NCI-H510A treated with DMSO at 0.1 percent for 48 hours (cell line): Measurements from ENCODE around the gene EPHA6.
"Not testable (repeated sequence)": the region's sequence is repeated elsewhere in the genome, so short reads cannot be mapped to it uniquely, and the experiment has no call there.

ENCODE experiments used
- DNase-seq: peaks from one replicate; lab custom pipeline; 2025; lab: John Stamatoyannopoulos, UW

The EPHA6 gene

DNA sequence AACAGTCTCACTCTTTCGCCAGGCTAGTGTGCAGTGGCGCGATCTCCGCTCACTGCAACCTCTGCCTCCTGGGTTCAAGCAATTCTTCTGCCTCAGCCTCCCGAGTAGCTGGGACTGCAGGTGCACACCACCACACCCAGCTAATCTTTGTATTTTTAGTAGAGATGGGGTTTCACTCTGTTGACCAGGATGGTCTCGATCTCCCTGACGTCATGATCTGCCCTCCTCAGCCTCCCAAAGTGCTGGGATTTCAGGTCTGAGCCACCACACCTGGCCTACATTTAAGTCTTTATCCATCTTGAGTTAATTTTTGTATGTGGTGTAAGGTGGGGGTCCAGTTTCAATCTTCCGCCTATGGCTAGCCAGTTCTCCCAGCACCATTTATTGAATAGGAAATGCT lies 211.2 kb downstream of the EPHA6 start:
- DNase-seq = not testable (repeated sequence)

DNA sequence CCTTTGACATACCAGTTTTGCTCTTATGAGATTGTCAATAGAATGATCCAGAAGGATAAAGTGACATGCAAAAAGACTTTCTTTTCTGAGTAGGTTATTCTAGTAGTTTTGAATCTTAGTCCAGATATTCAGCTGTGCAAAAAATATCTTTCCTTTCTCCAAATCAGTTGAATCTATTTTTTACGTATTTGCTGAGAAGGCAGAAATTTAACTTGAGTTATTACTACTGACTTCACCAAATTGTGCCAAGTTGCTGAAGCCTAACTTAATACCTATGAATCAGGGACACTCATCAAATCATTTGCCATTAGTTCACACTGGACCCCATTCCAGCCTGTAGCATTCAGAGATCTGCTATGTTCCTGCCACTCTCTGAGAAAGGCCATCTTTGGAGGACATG lies 215.6 kb downstream of the EPHA6 start:
- no peak for DNase-seq

DNA sequence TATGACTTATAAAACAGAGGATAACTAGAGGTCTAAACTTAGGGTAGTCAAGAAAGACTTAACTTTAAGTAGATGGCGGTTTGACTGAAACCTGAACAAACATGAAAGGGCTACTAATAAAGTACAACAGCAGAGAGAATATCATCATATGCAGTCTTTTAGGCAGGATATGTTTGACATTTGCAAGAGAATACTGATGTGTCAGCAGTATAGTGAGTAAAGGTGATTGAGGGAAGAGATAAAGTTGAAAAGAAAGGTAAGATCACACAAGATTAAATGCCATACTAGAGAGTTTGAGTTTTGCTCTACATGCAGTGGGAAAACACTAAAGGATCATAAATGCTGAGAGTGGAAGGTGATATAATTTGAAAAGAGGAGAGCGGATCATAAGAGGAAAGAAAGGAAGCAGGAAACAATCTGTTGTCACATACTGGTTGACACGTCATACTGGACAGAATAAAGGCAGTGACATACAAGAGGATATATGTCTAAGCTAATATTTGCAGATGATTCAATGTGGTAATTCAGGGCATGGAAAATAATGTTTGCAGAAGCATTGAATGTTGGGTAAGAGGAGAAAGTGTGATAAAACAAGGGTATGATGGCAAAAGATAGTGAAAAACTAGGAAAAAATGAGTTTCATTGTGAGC lies 223.0 kb downstream of the EPHA6 start:
- DNase-seq = peak; percentile 41

DNA sequence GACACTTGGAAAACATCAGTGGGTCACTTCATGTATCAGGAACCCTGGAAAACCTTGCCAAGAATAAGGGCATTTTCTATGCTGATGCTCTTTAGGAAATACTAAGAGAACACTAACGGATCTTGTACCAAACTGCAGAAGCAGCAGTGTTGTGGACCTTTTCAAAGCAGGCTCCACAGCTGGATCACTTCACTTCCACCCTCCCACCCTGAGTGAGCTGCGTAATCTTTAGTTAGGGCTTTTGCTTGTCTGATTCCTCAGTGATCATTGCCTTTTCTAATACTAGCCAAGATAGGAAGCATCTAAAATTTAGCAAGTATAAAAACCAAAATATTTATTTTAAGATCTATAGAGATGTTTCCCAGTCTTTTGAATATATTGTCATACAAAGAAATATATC lies 229.0 kb downstream of the EPHA6 start:
- no peak for DNase-seq

DNA sequence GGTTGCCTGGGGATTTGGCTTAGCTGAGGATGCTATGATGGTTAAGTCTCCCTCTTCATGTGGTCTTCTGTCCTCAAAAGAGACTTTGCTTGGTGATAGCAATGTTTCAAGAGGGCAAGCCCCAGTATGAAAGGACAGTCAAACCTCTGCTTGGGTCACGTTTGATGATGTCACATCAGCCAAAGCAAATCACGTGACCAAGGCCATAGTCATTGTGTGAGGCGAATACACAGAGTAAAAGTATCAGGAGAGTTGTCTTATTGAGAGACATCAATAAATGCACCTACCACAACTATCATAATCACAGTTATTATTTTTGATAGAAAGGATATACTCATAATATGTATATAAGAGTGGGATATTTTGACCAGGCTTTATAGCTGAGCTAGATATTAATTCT lies 243.0 kb downstream of the EPHA6 start:
- no peak for DNase-seq

DNA sequence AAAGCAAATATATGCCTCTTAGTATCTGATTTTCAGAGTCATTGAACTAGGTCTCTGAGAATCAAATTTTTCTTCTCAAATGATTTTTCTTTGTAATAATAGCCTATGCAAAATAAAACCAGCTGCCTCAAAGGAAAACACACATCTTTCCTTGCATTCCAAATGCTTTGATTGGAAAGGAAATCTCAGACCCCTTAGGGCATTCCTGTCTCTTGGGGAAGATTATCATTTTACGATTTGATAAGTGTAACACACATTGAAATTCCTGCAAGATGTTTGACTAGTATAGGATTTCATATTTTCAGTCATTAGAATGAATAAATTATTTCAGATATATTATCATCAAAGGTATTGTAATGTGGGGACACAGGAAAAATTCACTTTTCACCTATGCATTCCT lies 244.8 kb downstream of the EPHA6 start:
- no peak for DNase-seq

DNA sequence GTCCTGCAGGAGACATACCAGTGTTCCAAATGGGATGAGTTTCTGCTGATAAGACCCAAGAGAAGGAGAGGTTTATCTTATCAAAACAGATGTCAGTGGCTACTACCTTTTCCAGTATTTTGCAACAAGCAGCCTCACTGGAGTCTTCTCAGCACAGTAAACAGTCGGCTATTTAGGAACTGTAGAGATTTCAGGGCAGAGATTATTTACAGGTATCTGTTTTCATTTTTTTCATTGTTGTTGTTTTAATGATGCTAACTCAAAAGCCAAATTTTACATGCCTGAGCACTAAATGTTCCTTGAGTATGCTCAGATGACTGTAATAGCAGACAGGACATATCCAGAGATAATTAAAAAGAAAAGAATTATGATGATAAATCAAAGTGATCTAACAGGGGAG lies 252.1 kb downstream of the EPHA6 start:
- no peak for DNase-seq

DNA sequence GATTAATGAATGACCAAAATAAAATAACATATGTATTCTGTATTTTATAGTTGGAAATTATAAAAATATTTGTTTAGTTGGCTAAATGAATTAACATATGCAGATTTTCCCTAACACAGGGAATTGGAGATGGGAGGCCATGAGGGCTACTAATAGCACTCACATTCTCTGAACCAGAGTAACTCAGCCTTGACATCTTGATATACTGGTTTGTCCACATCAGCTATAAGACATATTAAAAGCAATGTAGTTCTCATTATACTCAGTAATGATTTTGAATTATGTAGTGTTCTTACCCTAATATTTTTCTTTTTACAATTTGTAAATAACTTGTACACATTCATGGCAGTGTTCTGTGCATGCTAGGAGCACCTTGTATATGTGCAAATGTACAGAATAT lies 255.9 kb downstream of the EPHA6 start:
- DNase-seq = no peak

DNA sequence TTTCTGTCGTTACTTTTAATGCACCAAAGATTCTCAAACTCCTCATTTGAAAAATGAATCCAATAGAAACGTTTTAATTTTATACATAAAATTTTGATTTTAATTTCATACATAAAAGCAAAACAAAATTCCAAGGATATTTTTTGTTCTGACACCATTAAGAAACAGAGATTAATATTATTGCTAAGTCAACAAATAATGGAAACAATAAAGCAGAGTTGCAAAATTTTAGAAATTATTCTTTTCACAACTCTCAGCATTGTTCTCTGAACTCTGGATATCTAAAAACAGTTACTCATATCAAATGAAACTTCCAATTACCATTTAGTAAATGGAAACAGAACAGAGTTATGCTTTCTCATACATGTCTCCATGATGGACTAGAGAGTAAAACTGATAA lies 260.2 kb downstream of the EPHA6 start:
- no peak for DNase-seq

DNA sequence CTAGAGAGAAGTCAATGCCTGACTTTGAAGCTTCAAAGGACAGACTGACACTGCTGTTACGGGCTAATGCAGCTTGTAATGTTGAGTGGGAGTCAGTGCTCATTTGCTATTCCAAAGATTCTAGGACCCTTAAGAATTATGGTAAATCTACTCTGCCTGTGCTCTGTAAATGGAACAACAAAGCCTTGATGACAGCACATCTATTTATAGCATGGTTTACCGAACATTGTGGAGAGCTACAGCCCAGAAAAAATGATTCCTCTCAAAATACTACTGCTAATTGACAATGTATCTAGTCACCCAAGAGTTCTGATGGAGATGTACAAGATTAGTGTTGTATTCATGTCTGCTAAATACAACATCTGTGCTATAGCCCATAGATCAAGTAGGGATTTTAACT lies 262.3 kb downstream of the EPHA6 start:
- DNase-seq = no peak

DNA sequence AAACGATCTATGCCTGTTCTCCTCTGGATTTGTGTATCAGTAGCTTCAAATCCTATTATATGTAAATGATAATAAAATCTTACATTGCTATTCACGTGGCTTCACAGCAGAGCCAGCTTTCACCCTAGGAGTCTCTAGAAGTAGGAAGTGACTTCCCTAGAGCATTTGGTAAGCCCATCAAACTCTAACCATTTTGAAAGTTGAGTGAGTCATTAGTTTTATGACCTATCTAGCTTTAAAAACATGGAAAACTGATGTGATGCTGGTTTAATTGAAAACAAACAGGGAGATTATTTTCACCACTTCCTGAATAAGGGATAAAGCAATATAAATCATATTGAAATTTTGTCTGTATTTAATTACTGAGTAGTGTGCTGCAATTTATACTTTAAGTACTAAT lies 275.2 kb downstream of the EPHA6 start:
- no peak for DNase-seq

DNA sequence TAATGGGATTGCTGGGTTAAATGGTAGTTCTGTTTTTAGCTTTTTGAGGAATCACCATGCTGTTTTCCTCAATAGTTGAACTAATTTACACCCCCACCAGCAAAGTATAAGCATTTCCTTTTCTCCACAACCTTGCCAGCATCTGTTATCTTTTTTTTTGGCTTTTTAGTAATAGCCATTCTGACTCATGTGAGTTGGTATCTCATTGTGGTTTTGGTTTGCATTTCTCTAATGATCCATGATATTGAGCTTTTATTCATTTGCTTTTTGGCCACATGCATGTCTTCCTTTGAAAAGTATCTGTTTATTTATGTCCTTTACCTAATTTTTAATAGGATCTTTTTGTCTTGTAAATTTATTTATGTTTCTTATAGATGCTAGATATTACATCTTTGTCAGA lies 288.2 kb downstream of the EPHA6 start:
- no peak for DNase-seq

DNA sequence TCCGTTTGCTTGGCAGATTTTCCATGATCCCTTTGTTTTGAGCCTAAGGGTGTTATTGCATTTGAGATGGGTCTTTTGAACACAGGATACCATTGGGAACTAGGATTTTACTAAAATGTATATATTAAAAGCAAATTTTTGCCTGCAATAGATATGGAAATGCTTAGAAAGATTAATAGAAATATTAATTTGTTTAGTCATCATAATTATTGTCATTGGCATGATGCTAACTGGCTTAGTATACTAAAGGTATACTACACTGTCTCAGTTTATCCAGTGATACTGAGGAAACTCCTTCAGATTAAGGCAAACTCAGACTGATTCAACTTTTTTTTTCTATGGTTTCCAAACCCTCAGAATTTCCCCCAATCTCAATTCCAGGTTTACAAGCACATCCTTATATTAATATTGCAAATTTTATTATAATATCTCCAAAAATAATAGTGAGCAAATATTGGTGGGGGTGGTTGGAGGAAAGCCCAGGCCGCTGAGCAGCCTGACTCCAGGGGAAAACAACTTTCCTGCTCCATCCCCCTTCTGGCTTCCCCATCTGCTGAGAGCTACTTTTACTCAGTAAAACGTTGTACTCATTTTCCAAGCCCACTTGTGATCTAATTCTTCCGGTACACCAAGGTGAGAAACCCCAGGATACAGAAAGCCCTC lies 291.7 kb downstream of the EPHA6 start:
- no peak for DNase-seq

DNA sequence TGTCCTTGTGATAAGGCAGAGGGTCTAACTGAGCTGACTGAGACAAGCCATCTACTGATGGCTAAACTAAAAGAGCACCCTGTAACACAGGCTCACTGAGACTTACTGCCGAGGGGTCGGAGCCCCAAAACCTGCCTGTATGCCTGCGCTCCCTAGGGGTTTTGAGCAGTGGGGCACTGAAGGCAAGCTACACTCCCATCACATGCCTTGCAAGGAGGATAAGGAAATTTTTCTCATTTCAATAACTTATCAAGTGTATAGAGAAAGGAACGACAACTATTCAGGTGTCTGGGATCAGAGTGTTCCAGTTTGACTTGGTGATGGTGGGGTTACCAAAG lies 292.2 kb downstream of the EPHA6 start:
- DNase-seq = no peak

DNA sequence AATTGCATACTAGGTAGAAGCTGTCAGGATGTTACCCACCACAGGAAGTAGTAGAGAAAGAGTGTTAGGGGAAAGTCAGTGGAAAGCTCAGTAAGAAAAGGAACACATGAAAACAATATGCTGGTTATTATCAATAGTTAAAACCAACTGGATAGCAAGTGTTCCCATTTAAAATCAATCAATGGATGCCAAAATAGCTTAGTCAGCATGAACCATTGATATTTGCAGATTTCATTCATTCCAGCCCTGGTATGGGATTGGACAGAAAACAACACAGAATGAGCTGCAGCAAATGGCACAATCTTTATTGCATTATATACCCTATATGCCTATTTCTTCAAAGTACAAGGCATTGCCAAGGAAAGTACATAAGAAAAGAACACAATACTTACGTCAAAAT lies 293.7 kb downstream of the EPHA6 start:
- no peak for DNase-seq

DNA sequence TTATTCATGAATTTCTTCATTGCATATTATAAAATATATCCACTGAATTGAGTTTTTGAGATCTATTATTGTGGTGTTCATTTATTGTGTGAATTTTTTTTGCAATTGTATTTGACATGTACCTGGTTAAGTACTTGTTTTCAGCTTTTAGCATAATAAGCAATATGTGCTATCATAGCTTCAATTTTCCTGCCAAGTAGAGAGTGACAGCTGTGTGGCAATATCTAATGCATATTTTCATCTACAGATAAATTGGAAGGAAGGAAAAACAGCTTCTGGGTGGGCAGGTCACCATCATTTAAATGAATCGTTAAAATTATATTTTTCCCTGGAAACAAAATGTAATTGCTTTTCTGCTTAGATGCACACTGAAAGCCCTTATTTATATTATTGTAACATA lies 296.9 kb downstream of the EPHA6 start:
- no peak for DNase-seq

DNA sequence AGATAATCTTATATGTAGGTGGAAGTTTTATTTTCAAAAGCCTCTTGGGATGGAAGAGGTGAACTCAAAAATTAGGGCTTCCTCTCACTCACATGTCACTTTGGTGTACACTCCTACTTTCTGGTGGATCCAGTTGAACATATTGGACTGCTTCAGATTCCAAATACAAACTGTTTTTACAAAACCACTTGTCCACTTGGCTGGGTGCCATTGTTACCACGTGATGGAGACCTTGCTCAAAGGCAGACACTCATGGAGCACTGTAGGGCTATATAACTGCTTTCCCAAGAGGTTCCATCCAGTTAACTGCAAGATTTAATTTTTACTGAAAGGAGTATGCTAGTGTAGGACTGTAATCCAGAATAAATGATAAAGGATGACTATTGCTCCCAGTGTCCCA lies 307.0 kb downstream of the EPHA6 start:
- peak; percentile 2 for DNase-seq

DNA sequence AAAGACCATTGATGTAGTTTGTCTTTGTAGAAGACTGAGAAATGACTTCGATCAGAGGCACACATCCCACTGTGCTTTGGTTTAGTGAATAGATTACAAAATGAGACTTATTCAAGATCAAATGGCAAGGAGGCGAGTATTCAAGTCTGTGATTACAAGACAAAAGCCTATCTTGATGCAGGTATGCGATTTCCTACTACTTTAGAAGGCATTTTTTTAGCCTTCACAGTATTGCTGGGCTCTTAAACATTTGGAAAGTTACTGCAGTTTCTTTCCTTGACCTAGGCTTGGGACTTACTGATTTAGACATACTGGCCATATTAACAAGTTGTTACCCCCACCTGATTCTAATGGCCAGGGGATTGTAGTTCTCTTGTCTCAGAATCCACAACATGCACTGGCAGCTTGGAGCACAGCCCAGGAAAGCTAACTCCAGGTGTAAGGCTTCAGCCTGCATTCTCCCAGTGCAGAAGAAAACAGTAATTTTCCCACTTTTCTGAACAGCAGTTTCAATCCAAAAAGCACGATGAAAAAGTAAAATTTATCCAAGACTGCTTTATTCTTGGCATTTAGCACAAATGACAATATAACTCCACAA lies 311.6 kb downstream of the EPHA6 start:
- no peak for DNase-seq

DNA sequence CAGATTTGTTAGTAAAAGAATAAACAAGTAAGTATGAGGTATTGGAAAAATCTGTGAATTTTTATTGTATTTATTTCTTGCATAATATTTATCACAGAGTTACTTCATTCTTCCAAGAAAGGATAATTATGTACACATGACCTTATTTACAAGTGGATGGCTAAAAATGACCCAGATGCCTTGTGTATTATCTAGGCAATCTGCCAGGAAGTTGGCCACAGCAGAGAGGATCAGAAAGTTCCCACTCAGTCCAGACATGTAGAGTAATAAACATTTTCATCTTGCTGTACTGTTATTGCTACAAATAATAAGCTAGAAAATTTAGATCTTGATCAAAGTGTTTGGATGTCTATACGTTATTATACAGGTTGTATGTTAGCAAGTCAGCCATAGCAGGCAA lies 317.1 kb downstream of the EPHA6 start:
- no peak for DNase-seq

DNA sequence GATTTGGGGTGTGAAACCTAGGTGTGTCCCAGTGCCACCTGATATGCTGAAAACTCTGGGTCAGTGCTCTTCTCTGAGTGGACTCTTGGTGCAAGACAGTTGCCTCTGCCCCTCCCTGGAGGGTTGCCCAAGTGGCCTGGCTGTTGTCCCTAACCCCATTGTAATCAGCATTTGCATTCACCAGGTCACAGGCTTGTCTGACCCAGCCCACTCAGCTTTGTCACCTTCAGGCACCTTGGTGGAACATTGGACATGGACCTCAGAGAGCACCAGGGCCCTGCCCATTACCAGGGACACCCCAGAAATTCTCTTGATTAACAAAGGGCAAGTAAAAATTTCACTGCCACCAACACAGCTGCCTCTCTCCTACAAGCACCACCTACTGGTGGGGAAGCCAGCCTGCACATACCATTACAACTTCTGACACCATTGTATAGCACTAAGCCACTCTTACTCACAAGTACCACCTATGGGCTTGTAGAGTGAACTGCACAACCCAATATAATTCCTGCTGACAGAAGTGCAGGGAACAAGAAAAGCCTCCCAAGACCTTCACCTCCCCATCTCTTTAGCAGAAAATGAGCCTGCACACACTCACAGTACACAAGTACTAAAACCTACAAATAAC lies 324.6 kb downstream of the EPHA6 start:
- no peak for DNase-seq

DNA sequence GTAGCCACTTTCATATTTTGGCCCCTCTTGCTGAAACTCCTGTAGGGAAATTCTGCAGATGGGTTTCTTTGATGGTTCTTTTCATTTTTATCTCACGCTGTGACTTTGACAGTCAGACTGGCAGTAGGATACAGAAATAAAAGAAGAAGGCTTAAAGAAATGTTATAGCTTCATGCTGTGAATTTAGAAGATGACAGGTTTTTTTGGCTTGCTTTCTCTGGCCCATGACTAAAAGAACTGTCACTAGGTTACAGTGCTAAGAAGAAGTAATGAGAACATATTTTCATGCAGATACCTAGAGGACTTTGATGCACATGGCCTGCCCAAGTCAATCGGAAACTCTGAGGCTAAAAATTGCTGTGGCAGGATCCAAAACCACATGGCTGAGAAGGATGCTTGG lies 334.5 kb downstream of the EPHA6 start:
- DNase-seq = no peak

DNA sequence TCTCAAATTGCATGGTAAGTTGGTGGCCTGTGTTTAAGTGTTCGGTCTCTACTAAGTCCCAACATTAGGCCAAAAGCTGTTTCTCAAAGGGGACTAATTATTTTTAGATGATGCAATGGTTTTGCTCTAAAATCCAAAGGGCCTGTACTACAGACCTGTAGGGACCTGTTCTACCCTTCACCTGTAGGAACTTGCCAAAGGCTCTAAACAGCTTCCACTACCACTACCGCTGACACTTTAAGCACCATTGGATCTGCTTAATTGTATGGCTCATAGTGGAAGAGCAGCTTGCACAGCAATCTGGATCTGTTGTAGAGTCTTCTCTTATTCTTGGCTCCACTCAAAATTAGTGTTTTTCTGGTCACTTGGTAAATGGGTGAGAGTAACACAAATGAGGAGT lies 346.8 kb downstream of the EPHA6 start:
- no peak for DNase-seq

DNA sequence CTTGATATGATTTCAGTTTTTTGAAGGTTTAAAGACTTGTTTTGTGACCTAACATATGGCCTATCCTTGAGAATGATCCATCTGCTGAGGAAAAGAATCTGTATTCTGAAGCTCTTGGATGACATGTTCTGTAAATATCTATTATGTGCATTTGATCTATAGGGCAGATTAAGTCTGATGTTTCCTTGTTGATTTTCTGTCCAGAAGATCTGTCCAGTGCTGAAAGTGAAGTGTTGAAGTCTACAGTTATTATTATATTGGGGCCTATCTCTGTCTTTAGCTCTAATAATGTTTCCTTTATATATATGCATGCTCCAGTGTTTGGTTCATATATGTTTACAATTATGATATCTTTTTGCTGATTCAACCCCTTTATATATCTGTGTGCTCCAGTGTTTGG lies 362.8 kb downstream of the EPHA6 start:
- no peak for DNase-seq

DNA sequence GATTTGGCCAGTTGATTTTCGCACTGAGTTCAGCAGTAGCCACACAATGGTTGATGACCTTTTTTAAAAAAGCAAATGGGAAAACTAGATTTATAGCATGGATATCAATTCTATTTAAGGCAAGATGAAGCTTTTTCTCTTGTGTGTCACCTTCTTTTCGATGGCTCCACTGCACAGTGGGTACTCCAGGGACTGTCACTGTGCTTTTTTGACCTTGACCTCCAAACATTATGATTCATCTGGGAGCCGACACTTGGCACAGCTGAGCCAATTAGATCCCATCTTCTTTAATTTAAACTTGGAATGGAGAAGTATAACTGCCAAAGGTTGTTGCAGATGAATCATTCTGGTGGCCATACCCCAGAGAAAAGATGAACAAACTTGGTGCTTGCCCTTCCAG lies 367.3 kb downstream of the EPHA6 start:
- DNase-seq = no peak
